ENCODE results near the gene CTSW.
"Not testable (repeated sequence)": the region's sequence is repeated elsewhere in the genome, so short reads cannot be mapped to it uniquely, and the experiment has no call there.

DNA sequence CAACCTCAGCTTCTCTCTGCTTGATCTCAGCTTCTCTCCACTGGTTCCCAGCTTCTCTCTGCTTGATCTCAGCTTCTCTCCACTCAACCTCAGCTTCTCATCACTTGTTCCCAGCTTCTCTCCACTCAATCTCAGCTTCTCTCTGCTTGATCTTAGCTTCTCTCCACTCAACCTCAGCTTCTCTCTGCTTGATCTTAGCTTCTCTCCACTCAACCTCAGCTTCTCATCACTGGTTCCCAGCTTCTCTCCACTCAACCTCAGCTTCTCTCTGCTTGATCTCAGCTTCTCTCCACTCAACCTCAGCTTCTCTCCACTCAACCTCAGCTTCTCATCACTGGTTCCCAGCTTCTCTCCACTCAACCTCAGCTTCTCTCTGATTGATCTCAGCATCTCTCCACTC lies 47.4 kb upstream of the CTSW start:
- TF ChIP-seq, protein P1, sequence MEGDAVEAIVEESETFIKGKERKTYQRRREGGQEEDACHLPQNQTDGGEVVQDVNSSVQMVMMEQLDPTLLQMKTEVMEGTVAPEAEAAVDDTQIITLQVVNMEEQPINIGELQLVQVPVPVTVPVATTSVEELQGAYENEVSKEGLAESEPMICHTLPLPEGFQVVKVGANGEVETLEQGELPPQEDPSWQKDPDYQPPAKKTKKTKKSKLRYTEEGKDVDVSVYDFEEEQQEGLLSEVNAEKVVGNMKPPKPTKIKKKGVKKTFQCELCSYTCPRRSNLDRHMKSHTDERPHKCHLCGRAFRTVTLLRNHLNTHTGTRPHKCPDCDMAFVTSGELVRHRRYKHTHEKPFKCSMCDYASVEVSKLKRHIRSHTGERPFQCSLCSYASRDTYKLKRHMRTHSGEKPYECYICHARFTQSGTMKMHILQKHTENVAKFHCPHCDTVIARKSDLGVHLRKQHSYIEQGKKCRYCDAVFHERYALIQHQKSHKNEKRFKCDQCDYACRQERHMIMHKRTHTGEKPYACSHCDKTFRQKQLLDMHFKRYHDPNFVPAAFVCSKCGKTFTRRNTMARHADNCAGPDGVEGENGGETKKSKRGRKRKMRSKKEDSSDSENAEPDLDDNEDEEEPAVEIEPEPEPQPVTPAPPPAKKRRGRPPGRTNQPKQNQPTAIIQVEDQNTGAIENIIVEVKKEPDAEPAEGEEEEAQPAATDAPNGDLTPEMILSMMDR (IDR thresholded peaks at IDR 0.05), result not testable (repeated sequence)
- TF ChIP-seq POLR2A, POLR2AphosphoS5, EP300 (IDR thresholded peaks at IDR 0.05): not testable (repeated sequence)

Data from suprapubic skin (tissue), 4 donors.